ENCODE results near the gene IQUB. TPM values are rescaled to one million over a fixed set of nuclear protein-coding genes. Genes with fewer than 3 reads are reported as not detected.
A peak's percentile ranks its signal among the peaks of the same experiment; 100 is the strongest.
"Not testable (repeated sequence)": the region's sequence is repeated elsewhere in the genome, so short reads cannot be mapped to it uniquely, and the experiment has no call there.

IQUB gene
- total RNA-seq, 3 donors from 2014 or later = 0.08 TPM; not detected in 1

- Mint-ChIP-seq H3K4me1 (ENCODE audit: low read depth) (peaks cover 11% of the 10 kb centered on the region), H3K27me3 (ENCODE audit: low read depth) (peaks cover 2% of the 10 kb centered on the region), H3K36me3 (ENCODE audit: insufficient read depth) (peaks cover 10% of the 10 kb centered on the region), H3K4me3 (no peak within 1 kb of the TSS), H3K9me3 (no peaks in the 10 kb centered on the region)
- ATAC-seq = peak; percentile 99
- peak; percentile 94 for DNase-seq
These were observed 23.2 kb upstream of the IQUB start, which contains the start of gene NDUFA5 for GRCh38 chr7:123557398-123558288. Gene NDUFA5 (minus strand): TSS chr7:123557818. CDS start chr7:123557795, 23 bp downstream.

GRCh38 chr7:123557016-123557397, 22.6 kb upstream of the IQUB start:
- Mint-ChIP-seq H3K27me3 (ENCODE audit: low read depth) (peaks cover 2% of the 10 kb centered on the region), H3K36me3 (ENCODE audit: insufficient read depth) (peaks cover 13% of the 10 kb centered on the region), H3K4me1 (ENCODE audit: low read depth) (peaks cover 14% of the 10 kb centered on the region), H3K9me3 (no peaks in the 10 kb centered on the region), H3K4me3 (no peak overlapping the region)
- DNase-seq = no peak
- ATAC-seq = no peak

DNA sequence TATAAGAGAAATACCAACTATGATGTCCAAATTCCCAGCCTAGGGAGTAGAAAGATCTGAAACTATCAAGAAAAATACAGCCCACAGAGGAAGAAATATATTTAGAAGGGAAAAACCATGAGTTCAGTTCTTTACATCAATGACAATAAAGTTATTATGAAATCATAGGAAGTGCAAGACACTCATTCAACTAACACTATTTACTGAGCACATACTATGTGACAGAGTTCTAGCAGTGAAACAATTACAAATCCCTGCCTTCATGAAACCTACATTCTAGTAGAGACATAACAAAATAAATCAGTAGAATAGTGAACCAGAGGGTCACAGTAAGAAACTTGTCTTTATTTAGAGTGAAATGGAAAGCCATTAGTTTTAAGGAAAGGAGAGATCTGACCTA, 21.1 kb upstream of the IQUB start:
- Mint-ChIP-seq H3K9me3 (no peaks in the 10 kb centered on the region), H3K27me3 (ENCODE audit: low read depth) (peaks cover 2% of the 10 kb centered on the region), H3K36me3 (ENCODE audit: insufficient read depth) (peaks cover 16% of the 10 kb centered on the region), H3K4me1 (ENCODE audit: low read depth) (peaks cover 14% of the 10 kb centered on the region), H3K4me3 (no peak overlapping the region)
- ATAC-seq (no peak), DNase-seq (no peak)

DNA sequence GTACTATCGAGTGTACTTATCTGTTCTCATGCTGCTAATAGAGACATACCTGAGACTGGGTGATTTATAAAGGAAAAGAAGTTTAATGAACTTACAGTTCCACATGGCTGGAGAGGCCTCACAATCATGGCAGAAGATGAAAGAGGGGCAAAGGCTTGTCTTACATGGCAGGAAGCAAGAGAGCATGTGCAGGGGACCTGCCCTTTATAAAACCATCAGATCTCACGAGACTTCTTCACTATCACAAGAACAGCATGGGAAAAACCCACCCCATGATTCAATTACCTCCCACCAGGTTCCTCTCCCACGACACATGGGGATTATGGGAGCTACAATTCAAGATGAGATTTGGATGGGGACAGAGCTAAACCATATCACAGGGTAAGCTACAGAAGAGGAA, 18.8 kb upstream of the IQUB start:
- peaks cover 26% of the 10 kb centered on the region for H3K4me1 Mint-ChIP-seq (ENCODE audit: low read depth)
- no peaks in the 10 kb centered on the region for H3K27me3 Mint-ChIP-seq (ENCODE audit: low read depth)
- H3K9me3 Mint-ChIP-seq = no peaks in the 10 kb centered on the region
- no peak for ATAC-seq
- DNase-seq = no peak
- H3K4me3 Mint-ChIP-seq = no peak overlapping the region
- peaks cover 33% of the 10 kb centered on the region for H3K36me3 Mint-ChIP-seq (ENCODE audit: insufficient read depth)

GRCh38 chr7:123552641-123553040, 18.2 kb upstream of the IQUB start:
- DNase-seq (no peak), ATAC-seq (no peak)
- Mint-ChIP-seq H3K36me3 (ENCODE audit: insufficient read depth) (peaks cover 33% of the 10 kb centered on the region), H3K4me3 (no peak overlapping the region), H3K27me3 (ENCODE audit: low read depth) (no peaks in the 10 kb centered on the region), H3K4me1 (ENCODE audit: low read depth) (peaks cover 26% of the 10 kb centered on the region), H3K9me3 (no peaks in the 10 kb centered on the region)

GRCh38 chr7:123552134-123552533, 17.7 kb upstream of the IQUB start:
- DNase-seq; H3K4me3 Mint-ChIP-seq; H3K9me3 Mint-ChIP-seq; H3K27me3 Mint-ChIP-seq (ENCODE audit: low read depth); ATAC-seq: not testable (repeated sequence)
- Mint-ChIP-seq H3K36me3 (ENCODE audit: insufficient read depth) (peaks cover 37% of the 10 kb centered on the region), H3K4me1 (ENCODE audit: low read depth) (peaks cover 29% of the 10 kb centered on the region)

GRCh38 chr7:123548406-123548805, 14.0 kb upstream of the IQUB start:
- no peak for ATAC-seq
- no peak overlapping the region for H3K4me3 Mint-ChIP-seq
- H3K4me1 Mint-ChIP-seq (ENCODE audit: low read depth) = peaks cover 29% of the 10 kb centered on the region
- H3K27me3 Mint-ChIP-seq (ENCODE audit: low read depth) = no peaks in the 10 kb centered on the region
- no peak for DNase-seq
- H3K9me3 Mint-ChIP-seq = no peaks in the 10 kb centered on the region
- peaks cover 37% of the 10 kb centered on the region for H3K36me3 Mint-ChIP-seq (ENCODE audit: insufficient read depth)

GRCh38 chr7:123539871-123540270, 5.5 kb upstream of the IQUB start:
- ATAC-seq (no peak), DNase-seq (no peak)
- Mint-ChIP-seq H3K36me3 (ENCODE audit: insufficient read depth) (peaks cover 8% of the 10 kb centered on the region), H3K9me3 (no peaks in the 10 kb centered on the region), H3K4me3 (no peak overlapping the region), H3K27me3 (ENCODE audit: low read depth) (no peaks in the 10 kb centered on the region), H3K4me1 (ENCODE audit: low read depth) (peaks cover 10% of the 10 kb centered on the region)

GRCh38 chr7:123538897-123539296, 4.5 kb upstream of the IQUB start:
- no peaks in the 10 kb centered on the region for H3K27me3 Mint-ChIP-seq (ENCODE audit: low read depth)
- peaks cover 16% of the 10 kb centered on the region for H3K4me1 Mint-ChIP-seq (ENCODE audit: low read depth)
- ATAC-seq (no peak), DNase-seq (no peak)
- no peak overlapping the region for H3K4me3 Mint-ChIP-seq
- no peaks in the 10 kb centered on the region for H3K9me3 Mint-ChIP-seq
- H3K36me3 Mint-ChIP-seq (ENCODE audit: insufficient read depth) = peaks cover 8% of the 10 kb centered on the region

- peaks cover 8% of the 10 kb centered on the region for H3K36me3 Mint-ChIP-seq (ENCODE audit: insufficient read depth)
These were observed 3.9 kb upstream of the IQUB start for GRCh38 chr7:123538189-123538714.

GRCh38 chr7:123537026-123537642, 2.7 kb upstream of the IQUB start:
- H3K9me3 Mint-ChIP-seq = no peaks in the 10 kb centered on the region
- ATAC-seq (no peak), DNase-seq (no peak)
- H3K36me3 Mint-ChIP-seq (ENCODE audit: insufficient read depth) = peaks cover 8% of the 10 kb centered on the region
- peaks cover 27% of the 10 kb centered on the region for H3K4me1 Mint-ChIP-seq (ENCODE audit: low read depth)
- H3K4me3 Mint-ChIP-seq = no peak overlapping the region
- peaks cover 12% of the 10 kb centered on the region for H3K27me3 Mint-ChIP-seq (ENCODE audit: low read depth)

More at GRCh38 chr7:123538189-123538714, 3.9 kb upstream of the IQUB start:
- ATAC-seq (no peak), DNase-seq (no peak)
- Mint-ChIP-seq H3K9me3 (no peaks in the 10 kb centered on the region), H3K27me3 (ENCODE audit: low read depth) (peaks cover 5% of the 10 kb centered on the region), H3K4me3 (no peak overlapping the region), H3K4me1 (ENCODE audit: low read depth) (peaks cover 22% of the 10 kb centered on the region)

DNA sequence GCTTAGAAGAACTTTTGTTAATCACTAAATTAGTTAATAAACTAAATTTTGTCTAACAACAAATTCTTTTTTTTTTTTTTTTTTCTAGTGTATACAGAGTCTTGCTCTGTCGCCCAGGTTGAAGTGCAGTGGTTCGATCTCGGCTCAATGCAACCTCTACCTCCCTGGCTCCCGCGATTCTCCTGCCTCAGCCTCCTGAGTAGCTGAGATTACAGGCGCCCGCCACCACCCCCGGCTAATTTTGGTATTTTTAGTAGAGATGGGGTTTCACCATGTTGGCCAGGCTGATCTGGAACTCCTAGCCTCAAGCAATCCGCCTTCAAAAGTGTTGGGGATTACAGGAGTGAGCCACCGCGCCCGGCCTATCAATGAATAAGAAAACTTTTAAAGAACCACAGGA, 1.1 kb upstream of the IQUB start:
- DNase-seq (no peak), ATAC-seq (no peak)
- peak overlapping the region; percentile 42 for H3K4me3 Mint-ChIP-seq
- H3K27me3 Mint-ChIP-seq (ENCODE audit: low read depth) = peaks cover 22% of the 10 kb centered on the region
- H3K36me3 Mint-ChIP-seq (ENCODE audit: insufficient read depth) = no peaks in the 10 kb centered on the region
- H3K4me1 Mint-ChIP-seq (ENCODE audit: low read depth) = peaks cover 27% of the 10 kb centered on the region
- H3K9me3 Mint-ChIP-seq = no peaks in the 10 kb centered on the region

GRCh38 chr7:123533929-123534382, 439 bp downstream of the IQUB start:
- Mint-ChIP-seq H3K27me3 (ENCODE audit: low read depth) (peaks cover 27% of the 10 kb centered on the region), H3K4me3 (peak overlapping the region; percentile 88), H3K4me1 (ENCODE audit: low read depth) (peaks cover 27% of the 10 kb centered on the region), H3K36me3 (ENCODE audit: insufficient read depth) (no peaks in the 10 kb centered on the region), H3K9me3 (no peaks in the 10 kb centered on the region)
- ATAC-seq = peak in 1 of 2 donors; percentile 2
- DNase-seq = peak; percentile 10

GRCh38 chr7:123533553-123533917, 860 bp downstream of the IQUB start:
- Mint-ChIP-seq H3K4me3 (peak overlapping the region; percentile 88), H3K36me3 (ENCODE audit: insufficient read depth) (no peaks in the 10 kb centered on the region), H3K27me3 (ENCODE audit: low read depth) (peaks cover 31% of the 10 kb centered on the region), H3K9me3 (no peaks in the 10 kb centered on the region), H3K4me1 (ENCODE audit: low read depth) (peaks cover 27% of the 10 kb centered on the region)
- ATAC-seq (no peak), DNase-seq (no peak)

All from activated T-cell treated with anti-CD3 and anti-CD28 coated beads, Interleukin-2, amount 50 U/mL, for 4 hours (primary cell).